A673 (cell line): ENCODE measurements around the gene POGK. TPM values are rescaled to one million over a fixed set of nuclear protein-coding genes. Genes with fewer than 3 reads are reported as not detected.

Source experiments
- BruUV-seq: library from RNA; stranded (reverse); fragments of 400-500 nt; replicated peaks from 2 replicates; lab custom pipeline; 2021; lab: Mats Ljungman, UMichigan
- CTCF ChIA-PET: fragments of 300-600 bp; sonication (Branson Sonifier 250); formaldehyde crosslinking; loops from one replicate; lab custom pipeline; 2022; ENCODE audit warnings: antibody characterized with exemption; lab: Charles Lee
- POLR2A ChIA-PET: fragments of 300-600 bp; sonication (Branson Sonifier 250); formaldehyde crosslinking; loops from one replicate; lab custom pipeline; 2022; ENCODE audit warnings: antibody characterized with exemption; ENCODE audit not compliant: low non-redundant PET; lab: Charles Lee
- DNase-seq: peaks from one replicate; pipeline ENCODE4 v3.0.0-alpha.2; 2015; ENCODE audit warnings: low spot score
- H3K27ac ChIP-seq: fragments of 200-600 bp; sonication (generic); 2 replicates; pipeline ENCODE4 v1.5.1; 2016; ENCODE audit warnings: mixed run types, low read depth, mild to moderate bottlenecking, mixed read lengths, antibody characterized with exemption, low read length; ENCODE audit not compliant: poor library complexity, severe bottlenecking
- H3K27me3 ChIP-seq: fragments of 200-600 bp; sonication (generic); replicated peaks from 2 replicates; pipeline ENCODE4 v1.6.1; 2017; ENCODE audit warnings: mixed run types, low read depth, mild to moderate bottlenecking, mixed read lengths, antibody characterized with exemption, low read length; ENCODE audit not compliant: insufficient read depth, poor library complexity
- H3K36me3 ChIP-seq: fragments of 200-600 bp; sonication (generic); 2 replicates; pipeline ENCODE4 v1.6.1; 2016; ENCODE audit warnings: mixed run types, mild to moderate bottlenecking, mixed read lengths, antibody characterized with exemption, low read length; ENCODE audit not compliant: insufficient read depth, poor library complexity, severe bottlenecking
- H3K4me1 ChIP-seq: fragments of 200-600 bp; sonication (generic); 2 replicates; pipeline ENCODE4 v1.6.1; 2017; ENCODE audit warnings: mixed run types, mild to moderate bottlenecking, mixed read lengths, antibody characterized with exemption, low read length; ENCODE audit not compliant: insufficient read depth, poor library complexity, severe bottlenecking
- H3K4me3 ChIP-seq: fragments of 200-600 bp; sonication (generic); 2 replicates; pipeline ENCODE4 v1.5.1; 2016; ENCODE audit warnings: low read depth, mixed run types, mild to moderate bottlenecking, mixed read lengths, low read length; ENCODE audit not compliant: poor library complexity, severe bottlenecking
- H3K9me3 ChIP-seq: fragments of 200-600 bp; sonication (generic); 2 replicates; pipeline ENCODE4 v1.6.1; 2016; ENCODE audit warnings: mixed run types, low read depth, mild to moderate bottlenecking, mixed read lengths, antibody characterized with exemption, low read length; ENCODE audit not compliant: poor library complexity, severe bottlenecking
- EZH2 ChIP-seq: fragments of 200-600 bp; sonication (generic); IDR thresholded peaks from 2 replicates; pipeline ENCODE4 v1.6.1; 2017; ENCODE audit warnings: borderline replicate concordance, low read depth, mild to moderate bottlenecking, mixed read lengths, antibody characterized with exemption, low read length; ENCODE audit not compliant: poor library complexity, severe bottlenecking
- intact Hi-C: fragments of 100-400 bp; cut with micrococcal nuclease; formaldehyde crosslinking; loops from one replicate; pipeline ENCODE4 v1.10.0; 2022; ENCODE audit not compliant: unreplicated experiment
- total RNA-seq: library from RNA; stranded (reverse); gene quantifications from 2 replicates; pipeline ENCODE4 v1.2.3, GENCODE V29; 2021
- TF ChIP-seq, protein P1 (sequence below): fragments of 300-800, 200-600 bp; sonication (generic); conservative IDR thresholded peaks from 2 replicates; pipeline ENCODE4 v1.5.1; 2017; ENCODE audit warnings: low read depth, mild to moderate bottlenecking, antibody characterized with exemption, low read length, moderate library complexity, mixed read lengths

POGK gene
- total RNA-seq, 1 experiment from 2014 or later: 44.1 TPM

DNA sequence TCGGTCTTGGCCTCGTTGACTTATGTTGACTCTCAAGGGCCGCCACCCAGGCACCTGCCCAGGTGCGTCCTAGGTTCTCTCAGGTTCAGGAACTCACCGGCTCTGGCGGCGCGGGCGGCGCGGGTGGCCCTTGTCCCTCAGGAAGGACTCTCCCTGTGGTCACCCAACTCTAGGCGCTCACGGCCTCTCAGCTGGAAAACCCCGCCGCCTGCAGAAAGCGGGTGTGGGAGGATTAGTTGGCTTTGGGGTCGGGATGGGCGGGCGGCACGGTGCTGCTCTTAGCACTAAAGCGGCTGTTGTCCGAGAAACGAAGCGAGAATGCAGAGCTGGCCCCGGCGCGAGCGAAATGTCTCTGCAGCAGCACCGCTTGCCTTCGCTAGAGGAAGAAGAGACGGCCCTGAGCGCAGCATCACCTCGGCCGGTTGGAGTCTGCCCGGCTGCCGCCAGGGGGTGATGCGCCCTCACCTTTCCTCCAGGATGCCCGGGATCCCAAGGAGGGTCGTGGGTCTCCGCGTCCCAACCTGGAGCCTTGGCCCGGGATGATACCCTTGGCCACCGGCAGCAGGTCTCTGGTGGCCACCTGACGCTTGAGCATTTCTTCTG, 44.9 kb downstream of the POGK start:
- TF ChIP-seq, protein P1, sequence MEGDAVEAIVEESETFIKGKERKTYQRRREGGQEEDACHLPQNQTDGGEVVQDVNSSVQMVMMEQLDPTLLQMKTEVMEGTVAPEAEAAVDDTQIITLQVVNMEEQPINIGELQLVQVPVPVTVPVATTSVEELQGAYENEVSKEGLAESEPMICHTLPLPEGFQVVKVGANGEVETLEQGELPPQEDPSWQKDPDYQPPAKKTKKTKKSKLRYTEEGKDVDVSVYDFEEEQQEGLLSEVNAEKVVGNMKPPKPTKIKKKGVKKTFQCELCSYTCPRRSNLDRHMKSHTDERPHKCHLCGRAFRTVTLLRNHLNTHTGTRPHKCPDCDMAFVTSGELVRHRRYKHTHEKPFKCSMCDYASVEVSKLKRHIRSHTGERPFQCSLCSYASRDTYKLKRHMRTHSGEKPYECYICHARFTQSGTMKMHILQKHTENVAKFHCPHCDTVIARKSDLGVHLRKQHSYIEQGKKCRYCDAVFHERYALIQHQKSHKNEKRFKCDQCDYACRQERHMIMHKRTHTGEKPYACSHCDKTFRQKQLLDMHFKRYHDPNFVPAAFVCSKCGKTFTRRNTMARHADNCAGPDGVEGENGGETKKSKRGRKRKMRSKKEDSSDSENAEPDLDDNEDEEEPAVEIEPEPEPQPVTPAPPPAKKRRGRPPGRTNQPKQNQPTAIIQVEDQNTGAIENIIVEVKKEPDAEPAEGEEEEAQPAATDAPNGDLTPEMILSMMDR: peak; percentile 46
- TF ChIP-seq EZH2: no peak
- CTCF ChIA-PET: no interaction called here
- no peak for DNase-seq
- H3K4me3 ChIP-seq: no peak overlapping the region
- no peaks in the 10 kb centered on the region for H3K36me3 ChIP-seq
- H3K27ac ChIP-seq: no peak overlapping the region
- intact Hi-C loops: no loop called here
- peaks cover 41% of the 10 kb centered on the region for H3K27me3 ChIP-seq
- POLR2A ChIA-PET: no interaction called here
- no TSS peak for BruUV-seq
- no peaks in the 10 kb centered on the region for H3K9me3 ChIP-seq
- no peaks in the 10 kb centered on the region for H3K4me1 ChIP-seq

DNA sequence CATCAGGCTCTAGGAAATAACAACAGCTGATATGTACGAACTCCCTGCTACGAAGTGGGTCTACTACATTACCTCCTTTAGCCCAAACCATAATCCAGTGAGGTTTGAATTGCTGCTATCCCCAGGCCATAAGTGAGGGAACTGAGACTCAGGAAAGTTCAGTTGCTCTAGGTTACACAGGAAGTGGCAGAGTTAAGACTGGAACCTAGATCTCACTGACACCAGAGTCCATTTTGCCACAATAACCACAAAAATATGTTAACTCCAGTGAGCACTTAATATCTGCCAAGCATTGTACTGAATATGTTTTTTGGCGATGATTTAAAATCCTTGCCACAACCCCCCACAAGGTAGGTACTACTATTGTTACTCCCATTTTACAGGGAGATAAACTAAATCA, 45.7 kb downstream of the POGK start:
- POLR2A ChIA-PET: no interaction called here
- DNase-seq: no peak
- H3K36me3 ChIP-seq: no peaks in the 10 kb centered on the region
- no TSS peak for BruUV-seq
- H3K9me3 ChIP-seq: no peaks in the 10 kb centered on the region
- intact Hi-C loops: no loop called here
- peaks cover 49% of the 10 kb centered on the region for H3K27me3 ChIP-seq
- no peaks in the 10 kb centered on the region for H3K4me1 ChIP-seq
- no peak overlapping the region for H3K27ac ChIP-seq
- TF ChIP-seq EZH2: no peak
- TF ChIP-seq, protein P1: no peak
- CTCF ChIA-PET: no interaction called here
- H3K4me3 ChIP-seq: no peak overlapping the region

DNA sequence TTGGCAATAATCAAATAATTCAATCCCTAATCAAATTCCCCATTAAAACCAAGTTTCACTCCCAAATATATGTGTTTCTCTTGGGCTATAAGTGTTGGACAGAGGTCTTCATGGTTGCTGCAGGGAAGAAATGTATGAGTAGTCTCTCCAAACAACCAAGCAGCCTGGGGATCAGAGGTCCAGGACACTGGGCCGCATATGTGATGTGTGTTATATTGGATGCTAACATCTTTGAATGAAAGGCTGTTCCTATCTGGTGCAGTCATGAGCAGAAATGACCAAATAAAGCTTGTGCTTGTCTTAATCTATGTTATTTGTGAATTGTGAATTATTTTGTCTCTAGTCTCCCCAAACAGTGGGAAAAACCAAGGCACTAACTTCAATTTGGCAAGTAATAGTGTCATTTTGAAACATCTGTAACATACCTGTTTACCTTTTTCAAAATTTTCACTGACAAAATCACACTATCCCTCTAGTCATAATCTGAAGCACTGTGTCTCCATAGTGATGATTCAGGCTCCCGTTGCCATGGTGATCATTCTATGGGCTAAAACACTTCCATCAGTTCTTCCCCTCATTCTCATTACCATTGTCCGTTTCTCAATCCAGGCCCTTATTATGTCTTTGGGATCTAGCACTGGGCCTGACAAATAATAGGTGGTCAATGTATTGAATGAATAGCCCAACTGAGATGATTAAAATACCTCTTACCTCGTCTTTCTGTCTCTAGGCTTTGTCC, 49.3 kb downstream of the POGK start:
- H3K4me1 ChIP-seq: no peaks in the 10 kb centered on the region
- intact Hi-C loops: no loop called here
- POLR2A ChIA-PET: no interaction called here
- TF ChIP-seq, protein P1: no peak
- no peak for TF ChIP-seq EZH2
- no TSS peak for BruUV-seq
- DNase-seq: no peak
- CTCF ChIA-PET: no interaction called here
- H3K27me3 ChIP-seq: peaks cover 62% of the 10 kb centered on the region
- H3K9me3 ChIP-seq: no peaks in the 10 kb centered on the region
- no peak overlapping the region for H3K27ac ChIP-seq
- H3K36me3 ChIP-seq: no peaks in the 10 kb centered on the region
- H3K4me3 ChIP-seq: no peak overlapping the region
